HG02884 (cell line): ENCODE data around the gene EIF5AL1.
"Not testable (repeated sequence)": the region's sequence is repeated elsewhere in the genome, so short reads cannot be mapped to it uniquely, and the experiment has no call there.

Experiments used
- ATAC-seq: cut with Tn5 transposase; IDR thresholded peaks from one replicate; pipeline ENCODE4 v1.9.1; 2021; ENCODE audit warnings: mild to moderate bottlenecking, moderate library complexity; ENCODE audit not compliant: unreplicated experiment

The EIF5AL1 gene

DNA sequence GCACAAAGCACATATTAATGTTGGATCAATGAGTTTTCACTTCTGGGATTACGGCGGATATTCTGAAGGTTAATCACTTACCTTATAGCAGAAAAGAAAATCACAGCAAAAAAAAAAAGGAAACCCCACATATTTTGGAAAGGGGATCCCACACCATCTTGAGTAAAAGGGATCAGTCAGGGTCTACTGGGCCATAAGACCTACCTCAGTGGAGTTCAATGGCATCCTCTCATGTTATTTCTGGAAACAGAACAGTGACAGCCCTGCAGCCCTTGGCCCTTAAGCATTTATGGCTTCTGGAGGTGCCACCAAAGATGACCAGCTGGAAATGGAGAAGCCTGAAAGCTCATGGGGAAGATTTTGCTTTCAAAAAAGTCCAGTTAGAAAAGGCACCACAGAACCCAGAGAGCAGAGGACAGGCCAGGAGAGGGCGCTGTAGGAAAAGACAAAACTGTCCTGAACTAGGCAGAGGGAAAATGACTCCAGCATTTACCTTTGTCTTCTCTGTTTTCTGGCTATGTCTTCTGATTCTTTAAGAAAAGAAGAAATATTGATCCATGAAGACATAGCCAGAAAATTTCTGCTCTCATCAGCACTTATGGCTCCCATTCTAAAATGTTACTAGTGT lies 2.9 kb upstream of the EIF5AL1 start:
- ATAC-seq: not testable (repeated sequence)

DNA sequence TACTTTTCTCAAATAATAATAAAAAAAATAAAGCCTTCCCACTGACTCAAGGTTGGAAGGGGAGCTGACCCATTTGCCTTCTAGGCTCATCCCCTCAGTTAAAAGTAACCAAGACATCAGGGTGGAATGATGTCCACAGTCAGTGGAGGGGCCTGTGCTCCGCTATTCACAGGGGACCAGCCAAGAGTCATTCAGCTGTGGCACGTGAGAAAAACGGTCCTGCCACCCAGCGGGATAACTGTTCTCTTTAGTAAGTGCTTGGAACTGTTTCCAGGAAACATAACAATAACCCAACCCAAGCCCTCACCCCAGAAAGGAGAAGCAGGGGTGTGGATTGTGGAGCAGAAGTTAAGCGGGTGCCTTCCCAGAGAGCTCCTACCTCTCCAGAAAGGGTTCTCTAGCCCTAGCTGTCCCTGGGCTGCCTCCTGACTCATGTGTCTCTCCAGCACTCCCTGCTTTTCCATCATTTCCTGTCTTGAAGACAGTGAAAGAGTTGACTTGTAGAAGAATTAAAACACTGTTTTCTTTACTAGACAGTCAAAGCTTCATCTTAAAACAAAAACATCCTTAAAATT lies 2.3 kb upstream of the EIF5AL1 start:
- ATAC-seq: not testable (repeated sequence)

DNA sequence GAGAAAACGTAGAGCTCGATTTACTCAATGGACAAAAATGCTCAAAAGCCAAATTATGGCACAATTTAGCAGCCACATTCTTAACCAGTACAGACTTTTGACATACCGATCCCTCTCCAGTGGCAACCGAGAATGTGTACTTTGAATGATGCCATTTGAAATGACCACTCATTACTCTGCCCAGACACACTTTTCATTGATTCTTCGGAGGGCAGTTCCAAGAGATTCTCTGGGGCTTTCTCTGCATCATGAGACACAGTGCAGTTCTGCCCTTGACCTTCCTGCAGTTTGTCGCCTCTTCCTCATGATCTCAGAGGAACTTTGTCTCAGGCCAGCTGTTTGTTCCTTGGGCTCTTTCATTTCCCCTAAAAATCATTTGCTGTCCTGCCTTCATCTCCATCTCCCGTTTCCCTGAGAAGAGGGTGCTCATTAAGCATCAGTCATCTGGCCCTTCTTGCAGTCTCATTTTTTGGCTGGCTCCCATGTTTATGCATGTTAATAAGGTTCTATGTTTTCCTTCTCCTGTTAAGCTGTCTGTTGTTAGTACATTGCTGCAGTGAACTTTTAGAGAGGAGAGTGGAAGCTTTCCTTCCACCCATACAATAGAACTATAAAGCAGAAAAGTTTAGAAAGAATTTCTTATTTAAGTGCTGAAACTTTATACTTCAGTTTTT lies 4.3 kb downstream of the EIF5AL1 start:
- not testable (repeated sequence) for ATAC-seq

DNA sequence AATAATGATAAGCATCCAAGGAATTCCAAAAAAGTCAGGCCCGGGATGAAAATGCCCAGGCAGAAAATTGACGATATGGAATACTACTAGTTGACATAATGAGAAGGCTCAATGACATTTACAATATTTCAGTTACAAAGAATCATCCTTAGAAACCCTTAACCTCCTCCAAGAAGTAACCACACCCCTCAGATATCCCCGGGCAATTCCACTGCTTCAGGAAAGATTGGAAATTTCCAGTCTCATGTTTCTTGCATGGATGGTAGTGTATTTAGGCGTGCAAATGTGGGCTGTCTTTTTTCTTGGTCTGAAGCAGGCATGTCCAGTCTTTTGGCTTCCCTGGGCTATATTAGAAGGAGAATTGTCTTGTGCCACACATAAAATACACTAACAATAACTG lies 5.2 kb downstream of the EIF5AL1 start:
- ATAC-seq: not testable (repeated sequence)

DNA sequence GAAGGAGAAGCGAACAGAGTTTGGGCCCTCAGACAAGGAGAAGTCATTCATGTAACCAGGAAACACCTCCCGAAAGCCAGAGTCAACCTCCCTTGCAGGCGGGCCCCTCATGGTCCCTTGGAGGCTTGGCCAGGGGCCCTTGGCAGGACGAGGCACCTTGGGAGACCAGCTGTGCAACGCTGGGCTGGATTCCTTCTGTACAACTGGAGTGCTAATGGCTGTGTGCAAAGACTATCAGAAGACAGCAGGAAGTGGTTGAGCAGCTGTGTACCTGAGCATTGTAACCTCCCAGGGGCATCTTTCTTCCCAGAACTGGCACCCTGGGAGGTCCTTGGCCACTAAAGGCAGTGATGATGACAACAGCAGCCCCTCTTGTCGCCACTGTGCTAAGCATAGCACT lies 9.4 kb downstream of the EIF5AL1 start:
- not testable (repeated sequence) for ATAC-seq

DNA sequence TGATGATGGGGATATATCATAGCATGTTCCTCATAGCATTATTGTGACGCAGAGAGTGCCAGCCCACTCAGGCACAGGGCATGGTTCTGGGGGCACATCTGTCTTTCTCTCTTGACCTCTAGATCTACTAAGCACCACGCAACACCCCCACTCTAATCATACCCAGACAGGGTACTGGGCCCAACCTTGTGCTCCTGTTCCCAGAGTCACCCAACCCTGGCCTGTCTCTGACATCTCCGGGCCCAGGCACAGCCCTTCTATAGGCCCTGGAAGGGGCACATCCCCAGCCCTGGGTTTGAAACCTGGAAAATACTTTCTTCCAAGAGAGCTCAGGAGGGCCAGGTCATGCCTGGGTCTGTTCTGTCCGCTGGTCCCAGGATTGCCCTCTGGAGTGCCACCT lies 10.1 kb downstream of the EIF5AL1 start:
- not testable (repeated sequence) for ATAC-seq

DNA sequence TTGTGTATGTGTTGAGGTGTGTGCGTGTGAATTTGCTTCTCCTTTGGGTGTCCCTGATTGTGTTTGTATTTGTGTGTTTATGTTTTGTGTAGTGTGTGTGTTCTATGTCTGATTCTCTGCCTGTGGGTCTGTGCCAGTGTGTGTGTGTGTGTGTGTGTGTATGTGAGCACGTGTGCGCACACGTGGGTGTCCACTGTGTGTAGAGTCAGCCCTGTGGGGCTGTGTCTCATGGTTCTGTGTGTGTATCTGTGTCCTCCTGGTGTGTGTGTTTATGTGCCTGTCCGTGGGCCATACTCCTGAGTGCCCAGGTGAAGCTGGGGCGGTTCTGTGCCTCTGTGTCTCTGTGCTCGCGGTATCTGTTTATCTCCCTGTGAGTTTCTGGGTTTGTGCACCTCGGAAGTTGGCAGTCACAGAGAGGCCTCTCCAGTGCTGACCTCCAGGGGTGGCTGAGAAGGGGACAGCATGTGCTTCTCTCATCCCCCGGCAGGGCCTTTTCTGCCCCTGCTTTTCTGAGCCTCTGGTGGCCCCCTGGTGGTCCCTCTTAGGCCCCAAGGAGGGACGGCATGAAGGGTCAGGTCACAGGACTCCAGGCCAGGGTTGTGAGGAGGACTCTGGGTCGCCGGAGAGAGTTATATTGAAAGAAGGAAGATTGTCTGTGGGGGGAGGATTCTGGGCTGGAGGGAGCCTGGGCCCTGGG lies 11.0 kb downstream of the EIF5AL1 start:
- not testable (repeated sequence) for ATAC-seq

DNA sequence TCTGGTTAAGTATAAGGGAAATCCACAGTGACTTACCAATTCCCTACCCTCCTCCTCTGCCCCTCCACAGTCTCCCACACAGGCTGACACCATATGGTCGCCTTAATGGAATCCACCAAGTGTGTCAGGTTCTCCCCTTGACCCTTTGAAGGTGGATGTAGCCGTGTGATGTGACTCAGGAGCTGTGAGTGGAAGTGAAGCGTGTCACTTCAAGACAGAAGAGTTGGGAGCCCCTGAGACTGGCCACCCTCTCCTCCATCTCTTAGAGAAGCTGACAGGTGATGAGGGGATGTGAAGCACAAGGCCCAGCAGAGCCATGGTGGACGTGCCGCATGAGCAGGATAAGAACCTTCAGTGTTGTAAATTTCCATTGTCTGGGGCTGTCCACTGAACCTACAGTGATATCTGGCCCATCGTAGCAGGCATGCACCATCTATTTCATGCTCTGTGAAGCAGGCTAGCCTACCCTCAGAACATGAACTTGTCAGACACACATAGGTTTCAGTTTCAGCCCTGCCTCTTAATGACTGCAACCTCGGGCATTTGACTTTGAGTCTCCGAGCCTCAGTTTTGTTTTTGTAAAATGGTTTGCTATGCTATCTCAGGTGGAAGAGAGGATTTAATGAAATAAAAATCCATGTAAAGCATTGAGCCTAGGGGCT lies 12.8 kb downstream of the EIF5AL1 start:
- ATAC-seq: peak; percentile 89

DNA sequence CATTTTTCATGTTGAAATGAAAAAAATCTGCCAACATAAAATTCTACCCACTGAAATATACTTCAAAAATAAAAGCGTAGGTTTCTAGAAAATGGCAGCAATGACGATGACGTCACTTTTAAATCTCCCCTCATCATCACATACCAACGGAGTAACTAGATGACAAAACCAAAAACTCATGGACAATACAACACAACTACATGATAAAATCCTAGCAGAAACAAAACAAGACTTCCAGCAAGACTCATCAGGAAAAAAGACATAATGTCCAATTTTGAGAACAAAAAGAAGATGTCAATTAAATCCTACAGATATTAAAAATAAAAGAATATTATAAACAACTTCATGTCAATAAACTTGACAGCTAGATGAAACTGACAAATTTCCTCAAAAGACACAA lies 15.9 kb downstream of the EIF5AL1 start:
- ATAC-seq: not testable (repeated sequence)

DNA sequence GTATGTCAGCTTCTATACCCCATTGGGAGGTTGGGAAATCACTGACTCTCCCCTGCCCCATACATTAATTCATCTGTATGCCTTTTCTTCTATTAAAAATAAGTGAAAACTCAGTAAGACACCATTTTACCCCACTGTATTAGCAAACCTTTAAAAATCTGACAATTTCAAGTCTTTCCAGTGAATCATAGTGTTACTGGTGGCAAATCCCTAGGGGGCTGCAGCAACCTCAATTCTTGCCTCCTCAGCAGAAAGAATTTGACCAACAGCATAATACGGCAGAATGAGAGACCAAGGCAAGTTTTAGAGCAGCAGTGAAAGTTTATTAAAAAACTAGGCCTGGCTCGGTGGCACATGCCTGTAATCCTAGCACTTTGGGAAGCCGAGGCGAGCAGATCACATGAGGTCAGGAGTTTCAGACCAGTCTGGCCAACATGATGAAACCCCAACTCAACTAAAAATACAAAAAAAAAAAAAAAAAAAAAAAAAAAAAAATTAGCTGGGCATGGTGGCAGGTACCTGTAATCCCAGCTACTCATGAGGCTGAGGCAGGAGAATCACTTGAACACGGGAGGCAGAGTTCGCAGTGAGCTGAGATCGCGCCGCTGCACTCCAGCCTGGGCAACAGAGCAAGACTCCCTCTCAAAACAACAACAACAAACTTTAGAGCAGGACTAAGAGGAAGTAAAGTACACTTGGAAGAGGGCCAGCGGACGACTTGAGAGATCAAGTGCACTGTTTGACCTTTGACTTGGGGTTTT lies 21.0 kb downstream of the EIF5AL1 start:
- ATAC-seq: not testable (repeated sequence)

DNA sequence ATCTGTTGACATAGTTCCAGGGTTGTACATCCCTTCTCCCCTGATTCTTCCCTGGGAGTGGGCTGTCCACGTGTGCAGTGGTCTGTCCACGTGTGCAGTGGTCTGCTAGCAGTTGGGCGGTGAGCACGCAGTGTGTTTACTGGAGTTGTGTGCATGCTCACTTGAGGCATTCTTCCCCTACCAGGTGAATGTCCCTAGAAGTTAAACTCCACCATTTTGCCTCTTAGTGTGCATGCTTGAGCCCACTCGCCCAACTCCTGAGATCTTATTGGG lies 21.5 kb downstream of the EIF5AL1 start:
- not testable (repeated sequence) for ATAC-seq

DNA sequence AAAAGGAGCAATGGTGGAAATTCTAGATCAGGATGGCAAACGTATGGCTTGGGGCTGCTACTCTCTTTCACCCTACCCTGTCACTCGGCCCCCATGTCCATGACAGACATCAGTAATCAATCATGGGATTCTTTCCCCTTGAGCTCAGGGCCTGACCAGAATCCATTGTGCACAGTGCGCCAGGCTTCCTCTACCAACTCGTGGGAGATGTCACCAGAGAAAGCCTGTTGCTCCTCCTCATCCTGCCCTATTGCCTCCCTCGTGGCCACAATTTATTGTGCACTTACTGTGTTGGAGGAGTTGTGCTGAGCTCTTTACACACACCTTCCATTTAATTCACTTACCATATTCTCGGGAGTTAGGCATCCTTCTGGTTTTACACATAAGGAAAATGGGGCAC lies 26.0 kb downstream of the EIF5AL1 start:
- not testable (repeated sequence) for ATAC-seq

DNA sequence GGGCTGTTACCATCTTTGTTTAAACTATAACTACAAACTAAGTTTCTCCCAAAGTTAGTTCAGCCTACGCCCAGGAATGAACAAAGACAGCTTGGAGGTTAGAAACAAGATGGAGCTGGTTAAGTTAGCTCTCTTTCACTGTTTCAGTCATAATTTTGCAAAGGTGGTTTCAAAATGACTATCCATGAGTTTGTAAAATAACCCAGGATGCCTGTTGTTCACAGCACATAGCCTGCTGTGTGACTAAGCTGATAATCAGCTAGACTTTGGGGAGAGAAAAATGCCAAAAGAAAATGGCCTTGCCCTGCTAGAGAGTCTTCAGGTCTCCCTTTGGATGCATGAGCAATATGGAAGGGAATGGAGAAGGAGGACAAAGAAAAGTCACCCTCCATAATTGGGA lies 28.6 kb downstream of the EIF5AL1 start:
- peak; percentile 98 for ATAC-seq

DNA sequence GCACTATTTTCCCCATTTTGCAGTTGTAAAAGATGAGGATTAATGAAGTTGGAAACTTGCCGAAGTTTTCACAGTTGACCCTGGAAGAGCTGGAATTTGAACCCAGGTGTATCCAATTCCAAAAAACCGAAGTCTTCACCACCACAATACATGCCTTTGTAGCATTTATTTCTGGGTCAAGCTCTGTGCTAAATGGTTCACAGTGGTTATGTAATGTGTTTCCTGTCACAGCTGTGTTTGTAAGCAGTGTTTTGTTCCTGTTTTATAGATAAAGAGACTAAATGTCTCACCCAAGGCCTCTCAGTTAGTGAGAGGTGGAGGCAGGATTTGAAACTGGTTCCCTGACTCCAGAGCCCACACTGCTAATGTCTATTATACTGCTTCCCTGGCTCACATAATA lies 30.3 kb downstream of the EIF5AL1 start:
- no peak for ATAC-seq

DNA sequence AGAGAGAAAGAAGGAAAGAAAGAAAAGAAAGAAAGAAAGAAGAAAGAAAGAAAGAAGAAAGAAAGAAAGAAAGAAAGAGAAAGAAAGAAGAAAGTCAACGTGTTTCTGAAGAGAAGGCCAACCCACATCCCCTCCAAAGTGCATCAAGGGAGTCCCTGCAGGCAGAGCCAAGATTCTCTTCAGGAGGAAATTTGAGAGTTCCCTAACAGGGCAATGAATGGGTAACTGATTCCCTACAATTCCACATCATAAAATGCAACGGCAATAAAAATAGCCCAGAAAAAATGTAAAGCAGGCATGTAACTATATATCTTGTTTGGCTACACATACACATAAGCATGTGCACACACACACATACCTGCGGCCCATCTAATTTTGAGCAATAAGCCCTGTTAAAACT lies 32.1 kb downstream of the EIF5AL1 start:
- not testable (repeated sequence) for ATAC-seq

DNA sequence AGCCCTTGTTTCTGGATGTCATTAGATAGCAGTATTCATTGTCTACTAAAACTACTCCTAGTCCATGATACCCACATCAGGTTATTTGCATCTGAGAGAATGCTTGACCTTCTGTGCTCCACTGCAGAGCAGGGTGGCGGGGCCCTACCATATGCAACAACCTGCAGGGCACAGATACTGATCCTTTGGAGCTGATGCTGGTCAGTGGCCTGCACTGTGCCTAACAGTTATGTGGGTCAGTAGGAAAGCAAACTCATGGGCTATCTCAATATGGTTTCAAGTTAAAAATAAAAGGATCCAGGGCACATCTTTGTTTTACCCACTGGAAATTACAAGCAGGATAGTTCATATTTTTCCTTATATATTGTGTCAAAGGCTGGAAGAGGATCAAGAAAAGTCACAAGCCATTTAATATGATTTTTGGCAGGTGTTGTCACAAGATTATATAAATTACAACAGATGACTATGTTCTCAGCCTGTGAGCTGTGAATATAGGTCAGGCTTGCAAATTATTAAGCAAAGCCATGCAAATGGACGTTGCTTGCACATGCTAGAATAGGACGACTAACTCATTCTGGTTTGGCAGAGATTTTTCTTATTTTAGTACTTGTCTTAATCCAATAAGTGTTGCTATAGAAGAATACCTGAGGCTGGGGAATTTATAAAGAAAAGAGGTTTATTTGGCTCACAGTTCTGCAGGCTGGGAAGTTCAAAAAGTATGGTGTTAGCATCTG lies 32.8 kb downstream of the EIF5AL1 start:
- not testable (repeated sequence) for ATAC-seq

DNA sequence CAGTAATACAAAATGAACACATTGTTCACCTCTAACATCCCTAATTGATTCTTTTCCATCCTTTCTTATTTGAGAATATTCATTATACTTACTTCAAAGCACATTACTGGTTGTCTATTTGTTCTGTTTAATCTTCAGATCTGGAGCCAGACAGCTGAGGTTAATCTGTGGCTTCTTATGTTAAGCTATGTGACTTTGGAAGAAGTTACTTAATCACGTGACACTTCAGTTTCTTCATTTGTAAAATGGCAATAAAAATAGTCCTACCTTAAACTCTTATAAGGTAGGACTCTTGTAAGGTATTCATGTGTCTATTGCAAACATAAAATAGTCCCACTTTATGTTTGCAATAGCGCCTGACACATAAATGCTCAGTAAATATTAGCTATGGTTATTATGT lies 34.8 kb downstream of the EIF5AL1 start:
- ATAC-seq: not testable (repeated sequence)

DNA sequence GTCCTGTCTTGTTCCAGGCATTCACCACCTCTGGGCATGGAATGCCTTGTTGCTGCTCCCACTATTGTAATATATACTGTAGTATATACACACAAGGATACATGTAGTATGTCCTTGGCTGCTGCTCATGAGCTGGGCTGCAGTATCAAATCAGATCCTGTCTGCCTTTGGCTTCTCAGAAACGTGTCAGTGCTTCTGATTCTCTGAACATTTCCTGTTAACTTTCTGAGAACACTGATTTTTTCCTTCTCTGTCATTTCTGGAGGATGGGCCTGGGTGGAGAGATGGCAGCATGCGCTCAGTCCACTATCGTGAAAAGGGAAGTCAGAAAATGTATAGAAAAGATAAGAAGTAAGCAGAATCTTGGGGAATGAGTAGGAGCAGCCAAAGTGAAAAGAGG lies 35.6 kb downstream of the EIF5AL1 start:
- no peak for ATAC-seq

DNA sequence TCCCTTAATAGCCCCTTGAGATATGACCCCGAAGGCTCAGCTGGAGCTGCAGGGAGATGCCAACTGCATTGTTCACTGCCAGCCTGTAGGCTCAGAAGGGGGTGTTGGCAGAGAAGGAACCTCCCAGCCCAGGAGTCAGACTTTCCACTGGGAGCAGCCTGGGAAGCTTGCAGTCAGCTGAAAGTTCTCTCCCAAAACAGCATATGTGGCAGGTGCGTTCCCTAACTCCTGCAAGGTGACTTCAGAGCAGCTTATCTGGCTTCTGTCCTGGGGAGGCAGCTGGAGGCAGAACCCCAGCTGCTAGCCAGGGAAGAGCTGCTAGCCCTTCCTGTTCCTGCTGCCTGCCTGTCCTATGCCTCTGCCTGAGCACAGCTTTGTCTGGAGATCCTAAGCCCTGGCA lies 39.8 kb downstream of the EIF5AL1 start:
- ATAC-seq: no peak
